WTC11 (cell line): ENCODE data around the gene NELFCD. TPM values are rescaled to one million over a fixed set of nuclear protein-coding genes. Genes with fewer than 3 reads are reported as not detected.

Experiments
- ATAC-seq: fragments of 200-7000 bp; cut with Tn5 transposase; 2 replicates; pipeline ENCODE4 v1.10.0; 2021; ENCODE audit warnings: mild to moderate bottlenecking, moderate library complexity
- CTCF ChIA-PET: fragments of 300-600 bp; sonication (Branson Sonifier 250); formaldehyde crosslinking; loops from one replicate; lab custom pipeline; 2021; ENCODE audit warnings: antibody characterized with exemption; lab: Charles Lee
- POLR2A ChIA-PET: fragments of 350-600 bp; sonication (Branson Sonifier 250); formaldehyde crosslinking; loops from one replicate; lab custom pipeline; 2021; ENCODE audit warnings: antibody characterized with exemption; lab: Charles Lee
- DNase-seq: peaks from one replicate; pipeline ENCODE4 v3.0.0; 2021; ENCODE audit warnings: low spot score
- H3K27ac Mint-ChIP-seq: 2 replicates; pipeline ENCODE4 v1.8.0; 2021; ENCODE audit warnings: mixed read lengths
- H3K27me3 Mint-ChIP-seq: 2 replicates; pipeline ENCODE4 v1.8.0; 2021; ENCODE audit warnings: low read depth, mild to moderate bottlenecking, moderate library complexity, mixed read lengths
- H3K36me3 Mint-ChIP-seq: 2 replicates; pipeline ENCODE4 v1.8.0; 2021; ENCODE audit warnings: mixed read lengths
- H3K4me1 Mint-ChIP-seq: 2 replicates; pipeline ENCODE4 v1.8.0; 2022; ENCODE audit warnings: mixed read lengths
- H3K4me3 Mint-ChIP-seq: 2 replicates; pipeline ENCODE4 v1.8.0; 2021; ENCODE audit warnings: mild to moderate bottlenecking, moderate library complexity, mixed read lengths
- H3K9me3 Mint-ChIP-seq: 2 replicates; pipeline ENCODE4 v1.8.0; 2021; ENCODE audit warnings: mixed read lengths
- ATF1 ChIP-seq: sonication (generic); formaldehyde crosslinking; IDR thresholded peaks from 2 replicates; pipeline ENCODE4 v1.8.1; 2023; ENCODE audit warnings: mild to moderate bottlenecking, moderate library complexity, missing genetic modification reagents
- CBFB ChIP-seq: sonication (generic); formaldehyde crosslinking; IDR thresholded peaks from 2 replicates; pipeline ENCODE4 v1.8.1; 2022; ENCODE audit warnings: mild to moderate bottlenecking, low read depth, missing genetic modification reagents
- CREM ChIP-seq: sonication (generic); formaldehyde crosslinking; IDR thresholded peaks from 2 replicates; pipeline ENCODE4 v1.8.1; 2022; ENCODE audit warnings: mild to moderate bottlenecking, missing genetic modification reagents, moderate library complexity
- ELF4 ChIP-seq: sonication (generic); formaldehyde crosslinking; IDR thresholded peaks from 2 replicates; pipeline ENCODE4 v1.8.1; 2022; ENCODE audit warnings: low read depth, mild to moderate bottlenecking, moderate library complexity, missing genetic modification reagents
- ERG ChIP-seq: fragments of 250-450 bp; sonication (Bioruptor Pico); IDR thresholded peaks from 2 replicates; pipeline ENCODE4 v1.8.0; 2021; ENCODE audit warnings: mild to moderate bottlenecking
- HMGXB4 ChIP-seq: sonication (generic); formaldehyde crosslinking; IDR thresholded peaks from 2 replicates; pipeline ENCODE4 v1.8.1; 2023; ENCODE audit warnings: mild to moderate bottlenecking, moderate library complexity, missing genetic modification reagents
- NFATC4 ChIP-seq: fragments of 250-450 bp; sonication (Bioruptor Pico); IDR thresholded peaks from 2 replicates; pipeline ENCODE4 v1.9.0; 2021; ENCODE audit warnings: mild to moderate bottlenecking
- NFE2L1 ChIP-seq: sonication (generic); formaldehyde crosslinking; IDR thresholded peaks from 2 replicates; pipeline ENCODE4 v1.8.1; 2023; ENCODE audit warnings: missing genetic modification reagents
- OVOL2 ChIP-seq: fragments of 250-450 bp; sonication (Bioruptor Pico); IDR thresholded peaks from 2 replicates; pipeline ENCODE4 v1.9.0; 2021; ENCODE audit warnings: mild to moderate bottlenecking, borderline replicate concordance
- PRDM15 ChIP-seq: sonication (generic); formaldehyde crosslinking; IDR thresholded peaks from 2 replicates; pipeline ENCODE4 v1.8.0; 2022; ENCODE audit warnings: missing genetic modification reagents
- SMAD3 ChIP-seq: sonication (generic); formaldehyde crosslinking; IDR thresholded peaks from 2 replicates; pipeline ENCODE4 v1.8.0; 2022; ENCODE audit warnings: missing genetic modification reagents, mild to moderate bottlenecking, borderline replicate concordance
- TEAD4 ChIP-seq: sonication (generic); formaldehyde crosslinking; IDR thresholded peaks from 2 replicates; pipeline ENCODE4 v1.8.0; 2022; ENCODE audit warnings: mild to moderate bottlenecking, missing genetic modification reagents
- ZNF121 ChIP-seq: sonication (generic); formaldehyde crosslinking; IDR thresholded peaks from 2 replicates; pipeline ENCODE4 v1.8.0; 2023; ENCODE audit warnings: missing genetic modification reagents
- ZNF263 ChIP-seq: sonication (generic); formaldehyde crosslinking; IDR thresholded peaks from 2 replicates; pipeline ENCODE4 v1.8.1; 2022; ENCODE audit warnings: low read depth, mild to moderate bottlenecking, moderate library complexity, missing genetic modification reagents
- ZNF671 ChIP-seq: fragments of 250-450 bp; sonication (Bioruptor Pico); IDR thresholded peaks from 2 replicates; pipeline ENCODE4 v1.8.0; 2021; ENCODE audit warnings: mild to moderate bottlenecking
- total RNA-seq: library from RNA; stranded (reverse); gene quantifications from 3 replicates; pipeline ENCODE4 v1.2.3, GENCODE V29; 2021

NELFCD gene
- total RNA-seq, 1 experiment from 2014 or later, result 66.9 TPM

- TF ChIP-seq PRDM15 (no peak), NFATC4 (CRISPR knock-in tag) (no peak), OVOL2 (no peak), TEAD4 (CRISPR knock-in tag) (no peak)
Measured at GRCh38 chr20:59001068-59001448, 20.0 kb downstream of the NELFCD start (continued).

- Mint-ChIP-seq H3K27ac (no peak overlapping the region), H3K9me3 (no peaks in the 10 kb centered on the region), H3K27me3 (peaks cover 5% of the 10 kb centered on the region; the same call in 1 of the 2 replicates), H3K4me3 (no peak overlapping the region), H3K4me1 (peaks cover 12% of the 10 kb centered on the region), H3K36me3 (peaks cover 6% of the 10 kb centered on the region; the same call in 1 of the 2 replicates)
- POLR2A ChIA-PET, result interaction anchor here (0.5 kb wide), 1 partner anchor 431 kb away, joined by 9 read pairs; no protein-coding TSS in a partner anchor
- no peak for DNase-seq
- ATAC-seq, result no peak
- CTCF ChIA-PET, result no interaction called here
- TF ChIP-seq ELF4 (CRISPR knock-in tag), result no peak
- TF ChIP-seq HMGXB4 (CRISPR knock-in tag), result no peak
- TF ChIP-seq ZNF263 (CRISPR knock-in tag), result no peak
- TF ChIP-seq ZNF671 (CRISPR knock-in tag), result no peak
- TF ChIP-seq NFATC4 (CRISPR knock-in tag), result no peak
- TF ChIP-seq CREM, result no peak
- no peak for TF ChIP-seq ZNF121 (CRISPR knock-in tag)
- TF ChIP-seq NFE2L1 (CRISPR knock-in tag), result no peak
- TF ChIP-seq ERG (CRISPR knock-in tag), result no peak
Measured at GRCh38 chr20:59001449-59002171, 20.6 kb downstream of the NELFCD start.

- TF ChIP-seq SMAD3 (no peak), CBFB (no peak), CREM (no peak), ATF1 (no peak)
- H3K27ac Mint-ChIP-seq, result no peak overlapping the region
- ATAC-seq (no peak), DNase-seq (no peak)
- peaks cover 5% of the 10 kb centered on the region; the same call in 1 of the 2 replicates for H3K27me3 Mint-ChIP-seq
- POLR2A ChIA-PET, result no interaction called here
- H3K9me3 Mint-ChIP-seq, result no peaks in the 10 kb centered on the region
- no peak overlapping the region for H3K4me3 Mint-ChIP-seq
- peaks cover 12% of the 10 kb centered on the region for H3K4me1 Mint-ChIP-seq
- CTCF ChIA-PET, result no interaction called here
- peaks cover 3% of the 10 kb centered on the region; the same call in 1 of the 2 replicates for H3K36me3 Mint-ChIP-seq
Measured at GRCh38 chr20:59002388-59002787, 21.3 kb downstream of the NELFCD start.
